ENCODE results near the gene EFNB1.

DNA sequence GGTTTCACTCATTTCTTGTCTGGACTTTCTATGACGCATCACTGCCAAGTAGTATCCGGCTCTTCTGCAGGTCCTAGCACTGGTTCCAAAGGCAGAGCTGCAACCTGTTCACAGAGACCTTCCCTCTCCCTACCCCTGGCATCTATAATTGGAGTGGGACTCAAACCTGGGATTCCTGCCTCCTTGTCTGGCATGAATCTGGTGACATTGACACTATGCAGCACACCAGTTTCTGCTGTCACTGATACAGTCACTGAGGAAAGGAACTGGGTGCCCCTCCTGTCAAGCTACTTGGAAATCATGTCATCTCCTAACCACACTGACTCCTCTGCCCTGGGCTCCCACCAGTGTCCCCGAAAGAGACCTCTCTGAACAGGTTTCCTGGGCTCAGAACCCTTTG lies 33.1 kb upstream of the EFNB1 start:
- TF ChIP-seq, protein P1, sequence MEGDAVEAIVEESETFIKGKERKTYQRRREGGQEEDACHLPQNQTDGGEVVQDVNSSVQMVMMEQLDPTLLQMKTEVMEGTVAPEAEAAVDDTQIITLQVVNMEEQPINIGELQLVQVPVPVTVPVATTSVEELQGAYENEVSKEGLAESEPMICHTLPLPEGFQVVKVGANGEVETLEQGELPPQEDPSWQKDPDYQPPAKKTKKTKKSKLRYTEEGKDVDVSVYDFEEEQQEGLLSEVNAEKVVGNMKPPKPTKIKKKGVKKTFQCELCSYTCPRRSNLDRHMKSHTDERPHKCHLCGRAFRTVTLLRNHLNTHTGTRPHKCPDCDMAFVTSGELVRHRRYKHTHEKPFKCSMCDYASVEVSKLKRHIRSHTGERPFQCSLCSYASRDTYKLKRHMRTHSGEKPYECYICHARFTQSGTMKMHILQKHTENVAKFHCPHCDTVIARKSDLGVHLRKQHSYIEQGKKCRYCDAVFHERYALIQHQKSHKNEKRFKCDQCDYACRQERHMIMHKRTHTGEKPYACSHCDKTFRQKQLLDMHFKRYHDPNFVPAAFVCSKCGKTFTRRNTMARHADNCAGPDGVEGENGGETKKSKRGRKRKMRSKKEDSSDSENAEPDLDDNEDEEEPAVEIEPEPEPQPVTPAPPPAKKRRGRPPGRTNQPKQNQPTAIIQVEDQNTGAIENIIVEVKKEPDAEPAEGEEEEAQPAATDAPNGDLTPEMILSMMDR (IDR thresholded peaks at IDR 0.05 in 4 of 5, conservative IDR thresholded peaks at IDR 0.05 in 1 of 5) = no peak
- no peak for TF ChIP-seq POLR2A (IDR thresholded peaks at IDR 0.05)

Measured in gastrocnemius medialis (tissue), 4 donors.